ENCODE measurements around the gene H6PD.

H6PD gene

GRCh38 chr1:9302745-9303524 is 68.4 kb downstream of the H6PD start:
- no peak for DNase-seq

- no peak for DNase-seq
Observed at GRCh38 chr1:9303916-9304315, 69.3 kb downstream of the H6PD start.

- DNase-seq = no peak
Observed at GRCh38 chr1:9305216-9305615, 70.6 kb downstream of the H6PD start.

- no peak for DNase-seq
Observed at GRCh38 chr1:9306006-9306405, 71.4 kb downstream of the H6PD start.

GRCh38 chr1:9307303-9307702 is 72.7 kb downstream of the H6PD start:
- DNase-seq = no peak

GRCh38 chr1:9308236-9308785 is 73.7 kb downstream of the H6PD start:
- DNase-seq = no peak

GRCh38 chr1:9309080-9309479 is 74.5 kb downstream of the H6PD start:
- no peak for DNase-seq

GRCh38 chr1:9309991-9310390 is 75.4 kb downstream of the H6PD start:
- DNase-seq = no peak

- no peak for DNase-seq
Observed at GRCh38 chr1:9311029-9311428, 76.5 kb downstream of the H6PD start.

GRCh38 chr1:9311479-9311878 is 76.9 kb downstream of the H6PD start:
- DNase-seq = no peak

GRCh38 chr1:9312168-9312720 is 77.7 kb downstream of the H6PD start:
- no peak for DNase-seq

- DNase-seq = no peak
Observed at GRCh38 chr1:9313576-9313975, 79.0 kb downstream of the H6PD start.

- no peak for DNase-seq
Observed at GRCh38 chr1:9314111-9314510, 79.5 kb downstream of the H6PD start.

GRCh38 chr1:9314711-9315379 is 80.3 kb downstream of the H6PD start:
- DNase-seq = no peak

GRCh38 chr1:9315411-9316079 is 81.0 kb downstream of the H6PD start:
- no peak for DNase-seq

GRCh38 chr1:9316080-9316444 is 81.5 kb downstream of the H6PD start:
- DNase-seq = no peak

GRCh38 chr1:9316512-9316911 is 81.9 kb downstream of the H6PD start:
- no peak for DNase-seq

GRCh38 chr1:9317072-9317471 is 82.5 kb downstream of the H6PD start:
- no peak for DNase-seq

- no peak for DNase-seq
Observed at GRCh38 chr1:9317591-9318417, 83.2 kb downstream of the H6PD start.

- no peak for DNase-seq
Observed at GRCh38 chr1:9319208-9319788, 84.7 kb downstream of the H6PD start.

GRCh38 chr1:9319789-9320519 is 85.4 kb downstream of the H6PD start:
- no peak for DNase-seq

Measured in activated CD8-positive, alpha-beta memory T cell treated with anti-CD3 and anti-CD28 coated beads, Interleukin-2, amount 50 U/mL, for 4 hours (primary cell).